Mesendoderm (in vitro differentiated cells): ENCODE data around the gene PDE6G. TPM values are rescaled to one million over a fixed set of nuclear protein-coding genes. Genes with fewer than 3 reads are reported as not detected.

ENCODE experiments used
- DNase-seq: peaks from one replicate; pipeline ENCODE4 v3.0.0; 2013
- H2AK5ac ChIP-seq: 2 replicates; pipeline ENCODE4 v1.6.1; 2013; ENCODE audit warnings: low read length, inconsistent platforms
- H2BK120ac ChIP-seq: 2 replicates; pipeline ENCODE4 v1.6.1; 2013; ENCODE audit warnings: low read depth, mild to moderate bottlenecking, low read length, moderate library complexity, mixed read lengths
- H2BK15ac ChIP-seq: replicated peaks from 2 replicates; pipeline ENCODE4 v1.6.1; 2013; ENCODE audit warnings: low read depth, mild to moderate bottlenecking, moderate library complexity
- H2BK5ac ChIP-seq: 2 replicates; pipeline ENCODE4 v1.6.1; 2013; ENCODE audit warnings: low read length, inconsistent platforms
- H3K18ac ChIP-seq: 2 replicates; pipeline ENCODE4 v1.6.1; 2013; ENCODE audit warnings: mild to moderate bottlenecking, low read length, mixed read lengths
- H3K23ac ChIP-seq: one replicate; pipeline ENCODE4 v1.6.1; 2013; ENCODE audit warnings: low read length
- H3K27ac ChIP-seq: 2 replicates; pipeline ENCODE4 v1.5.1; 2013; ENCODE audit warnings: low read depth, mild to moderate bottlenecking, inconsistent platforms, low read length, moderate library complexity
- H3K27me3 ChIP-seq: 2 replicates; pipeline ENCODE4 v1.6.1; 2013; ENCODE audit warnings: low read length, control low read depth, mild to moderate bottlenecking, inconsistent platforms; ENCODE audit not compliant: insufficient read depth, poor library complexity
- H3K36me3 ChIP-seq: 2 replicates; pipeline ENCODE4 v1.6.1; 2013; ENCODE audit warnings: low read length, inconsistent platforms; ENCODE audit not compliant: control insufficient read depth, insufficient read depth
- H3K4ac ChIP-seq: one replicate; pipeline ENCODE4 v1.6.1; 2013; ENCODE audit warnings: low read depth, mild to moderate bottlenecking, low read length, moderate library complexity
- H3K4me1 ChIP-seq: 2 replicates; pipeline ENCODE4 v1.6.1; 2013; ENCODE audit warnings: low read depth, low read length, inconsistent platforms; ENCODE audit not compliant: control insufficient read depth
- H3K4me2 ChIP-seq: 2 replicates; pipeline ENCODE4 v1.6.1; 2013; ENCODE audit warnings: low read length
- H3K4me3 ChIP-seq: 2 replicates; pipeline ENCODE4 v1.5.1; 2013; ENCODE audit warnings: mild to moderate bottlenecking, low read length
- H3K56ac ChIP-seq: one replicate; pipeline ENCODE4 v1.6.1; 2013; ENCODE audit warnings: low read length
- H3K79me1 ChIP-seq: 2 replicates; pipeline ENCODE4 v1.6.1; 2013; ENCODE audit warnings: low read length, inconsistent platforms
- H3K79me2 ChIP-seq: 2 replicates; pipeline ENCODE4 v1.6.1; 2013; ENCODE audit warnings: mild to moderate bottlenecking, low read length; ENCODE audit not compliant: control insufficient read depth, insufficient read depth
- H3K9ac ChIP-seq: 2 replicates; pipeline ENCODE4 v1.6.1; 2013; ENCODE audit warnings: low read length, inconsistent platforms
- H4K5ac ChIP-seq: one replicate; pipeline ENCODE4 v1.6.1; 2013; ENCODE audit warnings: low read length
- H4K8ac ChIP-seq: one replicate; pipeline ENCODE4 v1.6.1; 2013; ENCODE audit warnings: low read depth, mild to moderate bottlenecking, control low read depth, low read length, moderate library complexity
- WGBS: extraction: QIAGEN DNeasy Blood & Tissue Kit; methylation state at CpG from one replicate; pipeline ENCODE4 v1.1.7; 2013; ENCODE audit warnings: low lambda C conversion rate, missing lambda C conversion rate; ENCODE audit not compliant: insufficient coverage; ENCODE audit errors: extremely low coverage; 5-methylcytosine and 5-hydroxymethylcytosine counted together
- small RNA-seq: library from polyadenylated mRNA; stranded (forward); fragments of <200 nt; extraction: miRNeasy Mini kit (QIAGEN cat#:217004); gene quantifications from one replicate; pipeline ENCODE3, GENCODE V24; 2013; ENCODE audit not compliant: insufficient read depth

Gene PDE6G

DNA sequence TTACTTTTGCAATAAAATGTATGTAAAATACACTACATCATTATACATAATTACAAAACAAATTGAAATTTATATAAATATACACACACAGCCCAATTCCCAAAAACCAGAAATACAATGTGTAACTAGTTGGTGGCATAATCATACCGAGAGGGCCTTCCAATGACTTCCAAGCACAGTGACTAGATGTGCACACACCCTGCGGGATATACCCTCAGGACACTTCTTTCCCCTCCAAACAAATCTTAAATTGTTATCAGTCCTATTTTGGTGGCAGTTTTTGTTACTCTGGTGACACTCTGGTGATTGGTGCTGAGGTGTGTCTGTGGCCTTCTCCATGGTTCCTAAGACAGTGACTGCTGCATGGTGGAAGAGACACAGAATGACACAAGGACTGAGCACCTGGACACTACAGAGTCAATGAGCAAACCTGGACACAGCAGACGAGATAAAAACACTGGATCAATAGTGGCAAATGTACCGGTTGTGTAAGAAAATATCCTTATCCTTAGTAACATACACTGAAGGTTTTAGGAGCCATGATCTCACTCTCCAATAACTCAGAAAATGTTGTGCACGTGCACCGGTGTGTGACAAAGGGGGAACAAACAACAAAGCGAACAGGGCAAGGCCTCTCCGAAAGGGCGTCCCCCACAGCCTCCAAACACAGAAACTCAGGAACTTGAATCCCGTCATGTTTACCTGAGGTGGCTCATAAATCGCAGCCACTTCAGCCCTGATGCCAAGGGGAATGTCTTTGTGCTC is 52.3 kb downstream of the PDE6G start:
- no CpG with 5 or more reads among the region's 11 CpGs for WGBS
- H3K56ac ChIP-seq = no peak overlapping the region
- H2BK5ac ChIP-seq = no peak overlapping the region
- H3K27me3 ChIP-seq = no peaks in the 10 kb centered on the region
- H2BK15ac ChIP-seq = no peak overlapping the region
- H3K27ac ChIP-seq = no peak overlapping the region
- no peaks in the 10 kb centered on the region for H3K4me1 ChIP-seq
- H3K18ac ChIP-seq = no peak overlapping the region
- no peak overlapping the region for H3K23ac ChIP-seq
- H3K79me2 ChIP-seq = peaks cover 3% of the 10 kb centered on the region
- H2BK120ac ChIP-seq = no peak overlapping the region
- no peak overlapping the region for H2AK5ac ChIP-seq
- peaks cover 30% of the 10 kb centered on the region for H3K36me3 ChIP-seq
- no peak overlapping the region for H4K8ac ChIP-seq
- H3K9ac ChIP-seq = no peak overlapping the region
- no peak overlapping the region for H3K4me3 ChIP-seq
- H3K4ac ChIP-seq = no peak overlapping the region
- no peak for DNase-seq
- no peak overlapping the region for H3K4me2 ChIP-seq
- peaks cover 15% of the 10 kb centered on the region for H3K79me1 ChIP-seq
- no peak overlapping the region for H4K5ac ChIP-seq

GRCh38 chr17:81601525-81602120 is 54.7 kb downstream of the PDE6G start:
- Histone ChIP-seq H4K5ac (no peak overlapping the region), H3K4me3 (no peak overlapping the region), H3K79me2 (no peaks in the 10 kb centered on the region), H3K4ac (no peak overlapping the region), H2BK120ac (no peak overlapping the region), H3K56ac (no peak overlapping the region), H3K27me3 (no peaks in the 10 kb centered on the region), H4K8ac (no peak overlapping the region), H3K9ac (no peak overlapping the region), H3K4me2 (no peak overlapping the region), H3K23ac (no peak overlapping the region), H3K79me1 (peaks cover 8% of the 10 kb centered on the region), H2AK5ac (no peak overlapping the region), H2BK15ac (no peak overlapping the region), H3K4me1 (no peaks in the 10 kb centered on the region), H3K18ac (no peak overlapping the region), H3K27ac (no peak overlapping the region), H2BK5ac (no peak overlapping the region), H3K36me3 (peaks cover 25% of the 10 kb centered on the region)
- no CpG with 5 or more reads among the region's 9 CpGs for WGBS
- peak; percentile 68 for DNase-seq

Small RNA genes lying within 50 kb of the gene (small RNA-seq; reads per million reads assigned to genes)
- not detected for gene MIR6786
